Thoracic aorta (tissue), 2 donors: Measurements from ENCODE around the gene CYP20A1. TPM values are rescaled to one million over a fixed set of nuclear protein-coding genes. Genes with fewer than 3 reads are reported as not detected.

Experiments
- ATAC-seq: fragments of 150-250 bp; one replicate; pipeline ENCODE4 v1.8.0; 2017; ENCODE audit warnings: low read depth; ENCODE audit not compliant: insufficient number of reproducible peaks, low FRiP score
- DNase-seq: peaks from one replicate; pipeline ENCODE4 v3.0.0-alpha.2; 2020; ENCODE audit warnings: low spot score
- H3K27ac ChIP-seq, 2 donors: fragments of 200-600 bp; sonication (generic); 1 replicate in 1 of 2; 2 replicates in 1 of 2; pipeline ENCODE4 v1.5.1; 2016; ENCODE audit warnings: mild to moderate bottlenecking in 2 of 2, moderate library complexity in 2 of 2
- H3K27me3 ChIP-seq: fragments of 200-600 bp; sonication (generic); replicated peaks from 2 replicates; pipeline ENCODE4 v1.6.0; 2016; ENCODE audit warnings: mild to moderate bottlenecking; ENCODE audit not compliant: insufficient read depth
- H3K36me3 ChIP-seq: fragments of 200-600 bp; sonication (generic); one replicate; pipeline ENCODE4 v1.5.1; 2016
- H3K4me1 ChIP-seq, 2 donors: fragments of 200-600 bp; sonication (generic); 1 replicate in 1 of 2; 2 replicates in 1 of 2; pipeline versions ENCODE4 v1.5.1 to v1.6.0; 2016; ENCODE audit warnings: low read depth in 2 of 2, mild to moderate bottlenecking in 1 of 2; ENCODE audit not compliant: control insufficient read depth in 1 of 2
- H3K4me3 ChIP-seq: fragments of 200-600 bp; sonication (generic); 2 replicates; pipeline ENCODE4 v1.5.1; 2016; ENCODE audit warnings: mild to moderate bottlenecking
- H3K9me3 ChIP-seq: fragments of 200-600 bp; sonication (generic); 2 replicates; pipeline ENCODE4 v1.5.1; 2016
- CTCF ChIP-seq: fragments of 200-600 bp; sonication (generic); IDR thresholded peaks from one replicate; pipeline ENCODE4 v1.5.1; 2019; ENCODE audit warnings: antibody characterized with exemption
- total RNA-seq, 2 donors: library from RNA; depleted of rRNA; stranded (reverse); fragments of >200 nt; gene quantifications; one replicate each; pipeline versions ENCODE4 v1.1.0 to v1.2.3, GENCODE V29; 2016

Gene CYP20A1
- total RNA-seq, 2 donors from 2014 or later, result 22.9 to 36.5 TPM

GRCh38 chr2:203327582-203327900 lies 88.7 kb downstream of the CYP20A1 start:
- Histone ChIP-seq H3K4me1 (peaks cover 12 to 25% of the 10 kb centered on the region in 2 donors), H3K9me3 (no peaks in the 10 kb centered on the region), H3K27me3 (no peaks in the 10 kb centered on the region), H3K4me3 (peak overlapping the region; percentile 100), H3K27ac (peak overlapping the region; percentile 76 to 84), H3K36me3 (no peaks in the 10 kb centered on the region)
- DNase-seq, result no peak
- no peak for ATAC-seq
- no peak for TF ChIP-seq CTCF

GRCh38 chr2:203327901-203328759 lies 89.3 kb downstream of the CYP20A1 start, which contains the start of gene ABI2:
ABI2 (plus strand) TSS chr2:203328394; CDS start chr2:203328515, 121 bp downstream.
- Histone ChIP-seq H3K27ac (peak within 1 kb of the TSS; percentile 78 to 84), H3K36me3 (no peaks in the 10 kb centered on the region), H3K9me3 (no peaks in the 10 kb centered on the region), H3K4me1 (peaks cover 12 to 25% of the 10 kb centered on the region in 2 donors), H3K4me3 (peak within 1 kb of the TSS; percentile 100), H3K27me3 (no peaks in the 10 kb centered on the region)
- DNase-seq (peak; percentile 33), ATAC-seq (peak; percentile 47)
- TF ChIP-seq CTCF, result no peak

GRCh38 chr2:203328760-203329540 lies 90.1 kb downstream of the CYP20A1 start:
- peak overlapping the region; percentile 78 to 84 for H3K27ac ChIP-seq
- no peaks in the 10 kb centered on the region for H3K27me3 ChIP-seq
- H3K4me1 ChIP-seq, result peaks cover 12 to 25% of the 10 kb centered on the region in 2 donors
- H3K9me3 ChIP-seq, result no peaks in the 10 kb centered on the region
- ATAC-seq (peak; percentile 48), DNase-seq (no peak)
- H3K4me3 ChIP-seq, result peak overlapping the region; percentile 100
- H3K36me3 ChIP-seq, result no peaks in the 10 kb centered on the region
- TF ChIP-seq CTCF, result no peak

- peak overlapping the region; percentile 28 for H3K4me3 ChIP-seq
- no peak overlapping the region for H3K27ac ChIP-seq
- DNase-seq (no peak), ATAC-seq (no peak)
- H3K4me1 ChIP-seq, result peaks cover 12 to 25% of the 10 kb centered on the region in 2 donors
- no peak for TF ChIP-seq CTCF
- H3K36me3 ChIP-seq, result no peaks in the 10 kb centered on the region
- H3K27me3 ChIP-seq, result no peaks in the 10 kb centered on the region
- H3K9me3 ChIP-seq, result no peaks in the 10 kb centered on the region
These were observed 91.6 kb downstream of the CYP20A1 start for GRCh38 chr2:203330434-203330833.

GRCh38 chr2:203338322-203338721 lies 99.5 kb downstream of the CYP20A1 start:
- peaks cover 9 to 24% of the 10 kb centered on the region in 2 donors for H3K4me1 ChIP-seq
- H3K27ac ChIP-seq, result no peak overlapping the region
- no peak for TF ChIP-seq CTCF
- ATAC-seq (no peak), DNase-seq (no peak)
- H3K27me3 ChIP-seq, result no peaks in the 10 kb centered on the region
- no peaks in the 10 kb centered on the region for H3K9me3 ChIP-seq
- no peaks in the 10 kb centered on the region for H3K36me3 ChIP-seq
- no peak overlapping the region for H3K4me3 ChIP-seq
